Measurements from ENCODE around the gene ZNF584. TPM values are rescaled to one million over a fixed set of nuclear protein-coding genes. Genes with fewer than 3 reads are reported as not detected.

Gene ZNF584
- total and polyA plus RNA-seq, 10 of the 15 experiments (the other 5 are each of a cell fraction or from before 2014, with no cell fraction given) = 2.0 to 10.7 (median 6.3) TPM

GRCh38 chr19:58397533-58398037 is 10.9 kb upstream of the ZNF584 start:
- H3K36me3 ChIP-seq (ENCODE audit: control insufficient read depth in 2 of 2, insufficient read depth in 2 of 2, low read length in 1 of 2) = peaks cover 4 to 24% of the 10 kb centered on the region in 2 experiments; a peak in 3 of 4 replicates
- H3K27me3 ChIP-seq (replicated peaks in 1 of 2; ENCODE audit: control insufficient read depth in 2 of 2, insufficient read depth in 2 of 2, low read length in 1 of 2) = no peaks in the 10 kb centered on the region
- intact Hi-C loops (cut with micrococcal nuclease; ENCODE audit: unreplicated experiment) = no loop called here
- CTCF ChIA-PET = no interaction called here
- peaks cover 10% of the 10 kb centered on the region for H3K4me1 ChIP-seq (ENCODE audit: control insufficient read depth, insufficient read depth, low read length)
- in situ Hi-C loops (cut with MboI) = no loop called here
- H3K4me2 ChIP-seq (ENCODE audit: control insufficient read depth, insufficient read depth) = no peak overlapping the region
- SMC1A ChIA-PET (ENCODE audit: uncharacterized antibody, unreplicated experiment) = no interaction called here
- no peak overlapping the region for H3K9ac ChIP-seq (ENCODE audit: control insufficient read depth, insufficient read depth, low read length)
- TF ChIP-seq DPF2 (IDR thresholded peaks at IDR 0.05) (no peak), TAF1 (IDR thresholded peaks at IDR 0.05; ENCODE audit: borderline replicate concordance, low read depth, low read length) (no peak), E2F4 (IDR thresholded peaks at IDR 0.05; ENCODE audit: low read depth, low read length) (no peak), SUZ12 (IDR thresholded peaks at IDR 0.05; ENCODE audit: unreplicated experiment) (no peak), E4F1 (IDR thresholded peaks at IDR 0.05; ENCODE audit: borderline replicate concordance, partially characterized antibody) (no peak)
- ATAC-seq (no peak), FAIRE-seq (no peak), DNase-seq (ENCODE audit: low read depth, low spot score) (no peak)
- no peaks in the 10 kb centered on the region for H3K79me2 ChIP-seq (ENCODE audit: control insufficient read depth, insufficient read depth, low read length)
- no peak overlapping the region for H3K27ac ChIP-seq (ENCODE audit: control insufficient read depth, insufficient read depth)
- peaks cover 5% of the 10 kb centered on the region for H4K20me1 ChIP-seq (ENCODE audit: control insufficient read depth, insufficient read depth)
- RAD21 ChIA-PET (ENCODE audit: unreplicated experiment) = no interaction called here
- WGBS (ENCODE audit: insufficient coverage, insufficient replicate concordance, low lambda C conversion rate, missing lambda C conversion rate) = 64% methylated on average over 7 of the region's 7 CpGs
- H2AFZ ChIP-seq (ENCODE audit: control insufficient read depth, low read depth, low read length) = no peak overlapping the region
- POLR2A ChIA-PET = no interaction called here
- no TSS peak for BruUV-seq (replicated peaks)
- no peaks in the 10 kb centered on the region for H3K9me3 ChIP-seq (replicated peaks; ENCODE audit: control insufficient read depth, insufficient read depth, low read length)
- no peak overlapping the region for H3K4me3 ChIP-seq
